ENCODE data around the gene MLLT10.

Gene MLLT10

GRCh38 chr10:21510241-21511094 is 23.6 kb upstream of the MLLT10 start:
- Histone ChIP-seq H4K20me1 (ENCODE audit: insufficient read depth, low read length) (no peaks in the 10 kb centered on the region), H3K79me2 (ENCODE audit: insufficient read depth, low read length) (no peaks in the 10 kb centered on the region), H3K9me3 (ENCODE audit: insufficient read depth, low read length, severe bottlenecking) (no peaks in the 10 kb centered on the region), H3K36me3 (ENCODE audit: insufficient read depth, low read length) (no peaks in the 10 kb centered on the region), H3K4me3 (ENCODE audit: low read depth in 1 of 2, low read length in 2 of 2) (no peak overlapping the region), H3K9ac (ENCODE audit: low read depth, low read length) (no peak overlapping the region), H3K27ac (ENCODE audit: low read length) (no peak overlapping the region), H3K27me3 (ENCODE audit: insufficient read depth, low read length, poor library complexity) (peaks cover 42% of the 10 kb centered on the region), H3K4me1 (ENCODE audit: insufficient read depth, low read length) (no peaks in the 10 kb centered on the region), H3K4me2 (ENCODE audit: insufficient read depth, low read length) (no peak overlapping the region), H2AFZ (ENCODE audit: low read depth, low read length) (no peak overlapping the region)
- no peak for TF ChIP-seq CTCF (IDR thresholded peaks at IDR 0.05; ENCODE audit: borderline replicate concordance, extremely low read depth, low read length, poor library complexity, severe bottlenecking)
- no peak for TF ChIP-seq EZH2 (IDR thresholded peaks at IDR 0.05; ENCODE audit: borderline replicate concordance, low read depth, low read length, severe bottlenecking)
- ATAC-seq (ENCODE audit: insufficient read depth, low read depth) (no peak), DNase-seq (no peak)

DNA sequence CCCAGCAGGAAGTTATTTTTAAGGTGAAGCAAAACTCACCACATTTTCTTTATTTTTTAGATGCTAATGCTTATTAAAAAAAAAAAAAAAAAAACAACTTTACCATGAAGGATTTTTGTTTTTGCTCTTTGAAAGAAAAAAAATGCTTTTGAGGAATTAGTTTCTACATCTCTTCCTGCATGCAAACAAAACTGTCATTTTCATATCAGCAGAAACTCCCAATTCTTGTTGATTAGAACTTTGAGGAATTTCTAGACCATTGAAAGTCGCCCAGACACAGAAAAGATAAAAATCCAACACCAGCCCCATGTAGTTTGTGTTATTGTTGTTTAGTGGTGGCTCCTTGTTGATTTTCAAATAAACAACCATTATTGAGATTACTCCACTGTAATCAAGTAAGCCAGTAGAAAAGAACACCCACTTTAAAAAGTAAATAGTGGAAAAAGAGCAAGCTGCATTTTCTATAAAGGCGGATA is 22.9 kb upstream of the MLLT10 start:
- Histone ChIP-seq H3K27ac (ENCODE audit: low read length) (no peak overlapping the region), H3K4me1 (ENCODE audit: insufficient read depth, low read length) (peaks cover 2% of the 10 kb centered on the region), H3K9ac (ENCODE audit: low read depth, low read length) (no peak overlapping the region), H3K9me3 (ENCODE audit: insufficient read depth, low read length, severe bottlenecking) (no peaks in the 10 kb centered on the region), H2AFZ (ENCODE audit: low read depth, low read length) (no peak overlapping the region), H3K4me3 (ENCODE audit: low read depth in 1 of 2, low read length in 2 of 2) (no peak overlapping the region), H3K4me2 (ENCODE audit: insufficient read depth, low read length) (no peak overlapping the region), H3K27me3 (ENCODE audit: insufficient read depth, low read length, poor library complexity) (peaks cover 42% of the 10 kb centered on the region), H4K20me1 (ENCODE audit: insufficient read depth, low read length) (peaks cover 2% of the 10 kb centered on the region), H3K79me2 (ENCODE audit: insufficient read depth, low read length) (no peaks in the 10 kb centered on the region), H3K36me3 (ENCODE audit: insufficient read depth, low read length) (no peaks in the 10 kb centered on the region)
- DNase-seq (no peak), ATAC-seq (ENCODE audit: insufficient read depth, low read depth) (no peak)
- TF ChIP-seq EZH2 (IDR thresholded peaks at IDR 0.05; ENCODE audit: borderline replicate concordance, low read depth, low read length, severe bottlenecking) = no peak
- no peak for TF ChIP-seq CTCF (IDR thresholded peaks at IDR 0.05; ENCODE audit: borderline replicate concordance, extremely low read depth, low read length, poor library complexity, severe bottlenecking)

DNA sequence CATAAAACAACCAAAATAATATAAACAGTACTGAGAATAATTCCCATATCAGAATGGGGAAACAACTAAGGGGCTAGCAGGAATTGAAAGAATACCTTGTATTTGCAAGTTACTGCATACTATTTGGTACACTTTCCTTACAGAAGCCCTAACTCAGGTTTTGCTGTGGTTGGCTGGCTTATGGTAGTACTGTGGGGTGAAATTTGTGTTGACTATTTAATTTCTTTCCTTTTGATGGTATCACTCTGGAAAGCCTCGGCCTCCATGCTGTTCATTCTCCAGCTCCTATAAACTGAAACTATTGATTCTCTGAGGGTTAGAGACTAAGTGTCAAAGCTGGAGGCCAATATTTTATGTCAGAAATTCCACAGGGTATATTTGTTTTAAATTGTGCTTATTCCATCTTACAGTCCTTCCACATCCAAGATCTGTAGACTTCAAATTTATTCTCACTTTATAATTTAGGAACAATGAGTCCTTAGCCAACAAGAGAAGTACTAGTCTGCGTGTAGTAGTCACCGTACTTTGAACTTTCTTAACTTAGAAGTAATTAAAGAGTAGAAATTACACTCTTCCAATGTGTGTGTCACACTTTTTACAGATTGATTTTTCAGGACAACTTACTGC is 22.0 kb upstream of the MLLT10 start:
- Histone ChIP-seq H3K27me3 (ENCODE audit: insufficient read depth, low read length, poor library complexity) (peaks cover 40% of the 10 kb centered on the region), H3K9me3 (ENCODE audit: insufficient read depth, low read length, severe bottlenecking) (no peaks in the 10 kb centered on the region), H3K4me1 (ENCODE audit: insufficient read depth, low read length) (peaks cover 7% of the 10 kb centered on the region), H2AFZ (ENCODE audit: low read depth, low read length) (no peak overlapping the region), H3K36me3 (ENCODE audit: insufficient read depth, low read length) (no peaks in the 10 kb centered on the region), H3K27ac (ENCODE audit: low read length) (no peak overlapping the region), H3K4me3 (ENCODE audit: low read depth in 1 of 2, low read length in 2 of 2) (no peak overlapping the region), H3K4me2 (ENCODE audit: insufficient read depth, low read length) (no peak overlapping the region), H3K9ac (ENCODE audit: low read depth, low read length) (no peak overlapping the region), H3K79me2 (ENCODE audit: insufficient read depth, low read length) (no peaks in the 10 kb centered on the region), H4K20me1 (ENCODE audit: insufficient read depth, low read length) (peaks cover 5% of the 10 kb centered on the region)
- no peak for DNase-seq
- ATAC-seq (ENCODE audit: insufficient read depth, low read depth) = no peak
- TF ChIP-seq CTCF (IDR thresholded peaks at IDR 0.05; ENCODE audit: borderline replicate concordance, extremely low read depth, low read length, poor library complexity, severe bottlenecking) (no peak), EZH2 (IDR thresholded peaks at IDR 0.05; ENCODE audit: borderline replicate concordance, low read depth, low read length, severe bottlenecking) (no peak)

Measured in DND-41 (cell line).